ENCODE measurements around the gene RRM2. TPM values are rescaled to one million over a fixed set of nuclear protein-coding genes. Genes with fewer than 3 reads are reported as not detected.
A peak's percentile ranks its signal among the peaks of the same experiment; 100 is the strongest.

RRM2 gene
- total RNA-seq, 3 donors from 2014 or later (not counting 1 experiment from before 2014, with no cell fraction given) = 16.1 to 22.1 (median 18.5) TPM

DNA sequence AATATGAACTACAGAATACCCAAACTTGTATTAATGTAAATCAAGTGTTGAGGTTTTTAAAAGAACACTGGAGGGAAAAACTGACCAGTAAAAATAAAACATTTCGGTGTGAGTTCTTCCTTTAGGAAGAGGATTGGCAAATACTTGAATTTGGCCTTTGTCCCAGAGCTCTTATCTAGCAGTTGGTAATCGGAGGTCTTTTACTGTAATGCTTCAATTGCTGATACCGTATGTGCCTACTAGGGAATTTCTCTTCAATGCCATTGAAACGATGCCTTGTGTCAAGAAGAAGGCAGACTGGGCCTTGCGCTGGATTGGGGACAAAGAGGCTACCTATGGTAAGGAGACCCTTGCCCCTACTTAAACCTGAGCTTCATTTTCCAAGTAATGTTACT, 4.1 kb downstream of the RRM2 start:
- no peaks in the 10 kb centered on the region for H3K27me3 Mint-ChIP-seq (ENCODE audit: low read depth in 2 of 2)
- ATAC-seq (no peak), DNase-seq (no peak)
- H3K36me3 Mint-ChIP-seq = peaks cover 6% of the 10 kb centered on the region
- H3K9me3 Mint-ChIP-seq = no peaks in the 10 kb centered on the region
- H3K4me3 Mint-ChIP-seq = no peak overlapping the region
- peaks cover 30 to 36% of the 10 kb centered on the region in 2 donors for H3K4me1 Mint-ChIP-seq
- Histone ChIP-seq H3K27me3 (ENCODE audit: control insufficient read depth, insufficient read depth, low read length) (peaks cover 3% of the 10 kb centered on the region), H3K4me3 (ENCODE audit: low read length) (no peak overlapping the region), H3K27ac (ENCODE audit: low read length) (no peak overlapping the region), H3K36me3 (ENCODE audit: control insufficient read depth, insufficient read depth, low read length) (no peaks in the 10 kb centered on the region), H3K9me3 (ENCODE audit: control insufficient read depth, insufficient read depth, low read length) (no peaks in the 10 kb centered on the region), H3K4me1 (ENCODE audit: control insufficient read depth, insufficient read depth, low read length) (peaks cover 27% of the 10 kb centered on the region)
- TF ChIP-seq CTCF (IDR thresholded peaks at IDR 0.05) = no peak
- 93% methylated on average over 5 of the region's 5 CpGs for WGBS (ENCODE audit: insufficient coverage)
- intact Hi-C loops (cut with micrococcal nuclease) = no loop called here
- H3K27ac Mint-ChIP-seq = no peak overlapping the region

- Mint-ChIP-seq H3K4me3 (no peak overlapping the region), H3K36me3 (peaks cover 6% of the 10 kb centered on the region), H3K27me3 (ENCODE audit: low read depth in 2 of 2) (no peaks in the 10 kb centered on the region), H3K4me1 (peaks cover 21 to 27% of the 10 kb centered on the region in 2 donors), H3K9me3 (no peaks in the 10 kb centered on the region), H3K27ac (peak overlapping the region in 1 of 2 donors; percentile 24)
- TF ChIP-seq CTCF (IDR thresholded peaks at IDR 0.05) = no peak
- Histone ChIP-seq H3K9me3 (ENCODE audit: control insufficient read depth, insufficient read depth, low read length) (no peaks in the 10 kb centered on the region), H3K4me3 (ENCODE audit: low read length) (no peak overlapping the region), H3K36me3 (ENCODE audit: control insufficient read depth, insufficient read depth, low read length) (no peaks in the 10 kb centered on the region), H3K27ac (ENCODE audit: low read length) (no peak overlapping the region), H3K27me3 (ENCODE audit: control insufficient read depth, insufficient read depth, low read length) (peaks cover 1% of the 10 kb centered on the region), H3K4me1 (ENCODE audit: control insufficient read depth, insufficient read depth, low read length) (peaks cover 13% of the 10 kb centered on the region)
- ATAC-seq (no peak), DNase-seq (no peak)
- intact Hi-C loops (cut with micrococcal nuclease) = no loop called here
Measured at GRCh38 chr2:10128420-10128819, 5.9 kb downstream of the RRM2 start.

- H3K4me1 Mint-ChIP-seq = peaks cover 10 to 17% of the 10 kb centered on the region in 2 donors
- Histone ChIP-seq H3K9me3 (ENCODE audit: control insufficient read depth, insufficient read depth, low read length) (no peaks in the 10 kb centered on the region), H3K4me3 (ENCODE audit: low read length) (no peak overlapping the region), H3K27me3 (ENCODE audit: control insufficient read depth, insufficient read depth, low read length) (no peaks in the 10 kb centered on the region), H3K4me1 (ENCODE audit: control insufficient read depth, insufficient read depth, low read length) (peaks cover 3% of the 10 kb centered on the region), H3K36me3 (ENCODE audit: control insufficient read depth, insufficient read depth, low read length) (no peaks in the 10 kb centered on the region), H3K27ac (ENCODE audit: low read length) (no peak overlapping the region)
- intact Hi-C loops (cut with micrococcal nuclease) = no loop called here
- H3K27me3 Mint-ChIP-seq (ENCODE audit: low read depth in 2 of 2) = no peaks in the 10 kb centered on the region
- WGBS (ENCODE audit: insufficient coverage) = 96% methylated on average over 3 of the region's 3 CpGs
- no peak for TF ChIP-seq CTCF (IDR thresholded peaks at IDR 0.05)
- peaks cover 6% of the 10 kb centered on the region for H3K36me3 Mint-ChIP-seq
- DNase-seq (no peak), ATAC-seq (no peak)
- H3K27ac Mint-ChIP-seq = peak overlapping the region in 1 of 2 donors; percentile 24
- H3K4me3 Mint-ChIP-seq = no peak overlapping the region
- no peaks in the 10 kb centered on the region for H3K9me3 Mint-ChIP-seq
Measured at GRCh38 chr2:10129490-10129889, 7.0 kb downstream of the RRM2 start.

DNA sequence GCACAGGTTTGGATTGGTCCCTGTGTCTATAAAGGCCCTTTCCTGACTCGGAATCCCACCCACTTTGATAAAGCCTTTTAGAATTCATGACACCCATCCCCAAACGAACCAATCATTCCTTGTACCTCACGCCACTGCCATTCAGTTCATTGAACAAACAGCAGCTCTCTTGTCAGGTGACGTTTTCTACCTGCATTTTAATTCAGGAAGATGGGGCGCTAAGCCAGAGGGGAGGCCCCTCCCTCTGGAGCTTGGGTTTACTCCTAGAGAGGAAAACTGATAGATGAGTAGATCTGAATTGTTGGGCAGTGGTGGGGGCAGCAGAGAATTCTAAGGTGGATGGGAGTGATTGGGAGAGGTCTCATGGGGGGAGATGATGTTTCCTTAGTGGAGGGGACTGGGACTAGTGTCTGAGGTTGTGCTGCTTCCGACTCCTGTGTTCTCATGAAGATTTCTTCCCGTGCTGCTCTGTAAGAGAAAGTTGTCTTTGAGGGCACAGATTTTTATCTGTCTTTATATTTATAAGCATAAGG, 9.6 kb downstream of the RRM2 start:
- TF ChIP-seq CTCF (IDR thresholded peaks at IDR 0.05) = no peak
- peaks cover 5 to 10% of the 10 kb centered on the region in 2 donors for H3K4me1 Mint-ChIP-seq
- intact Hi-C loops (cut with micrococcal nuclease) = no loop called here
- no peaks in the 10 kb centered on the region for H3K4me1 ChIP-seq (ENCODE audit: control insufficient read depth, insufficient read depth, low read length)
- WGBS (ENCODE audit: insufficient coverage) = 90% methylated on average over 7 of the region's 7 CpGs
- H3K9me3 Mint-ChIP-seq = no peaks in the 10 kb centered on the region
- H3K27me3 ChIP-seq (ENCODE audit: control insufficient read depth, insufficient read depth, low read length) = no peaks in the 10 kb centered on the region
- H3K36me3 ChIP-seq (ENCODE audit: control insufficient read depth, insufficient read depth, low read length) = no peaks in the 10 kb centered on the region
- H3K27me3 Mint-ChIP-seq (ENCODE audit: low read depth in 2 of 2) = no peaks in the 10 kb centered on the region
- H3K9me3 ChIP-seq (ENCODE audit: control insufficient read depth, insufficient read depth, low read length) = no peaks in the 10 kb centered on the region
- H3K4me3 ChIP-seq (ENCODE audit: low read length) = no peak overlapping the region
- no peak overlapping the region for H3K4me3 Mint-ChIP-seq
- H3K27ac ChIP-seq (ENCODE audit: low read length) = no peak overlapping the region
- DNase-seq = no peak
- peak overlapping the region in 1 of 2 donors; percentile 36 for H3K27ac Mint-ChIP-seq
- peaks cover 6% of the 10 kb centered on the region for H3K36me3 Mint-ChIP-seq
- ATAC-seq = no peak

All from natural killer cell (primary cell).